ENCODE measurements around the gene ZNF451. TPM values are rescaled to one million over a fixed set of nuclear protein-coding genes. Genes with fewer than 3 reads are reported as not detected.

Gene ZNF451
- total RNA-seq, 1 experiment from 2014 or later, result 34.5 TPM

- no peak overlapping the region for H3K27ac ChIP-seq (ENCODE audit: low read length)
- no peaks in the 10 kb centered on the region for H3K27me3 ChIP-seq (ENCODE audit: low read length)
- no peak overlapping the region for H2AFZ ChIP-seq (ENCODE audit: low read length)
- no peak for DNase-seq
- H3K9me3 ChIP-seq (ENCODE audit: low read length), result no peaks in the 10 kb centered on the region
- H3K79me2 ChIP-seq (ENCODE audit: low read length), result no peaks in the 10 kb centered on the region
- peaks cover 4% of the 10 kb centered on the region; the same call in 1 of the 2 replicates for H3K4me1 ChIP-seq (ENCODE audit: insufficient read depth, low read length)
- no peak overlapping the region for H3K4me3 ChIP-seq (ENCODE audit: low read length)
- no peaks in the 10 kb centered on the region for H4K20me1 ChIP-seq (ENCODE audit: low read length)
- no peaks in the 10 kb centered on the region for H3K9me2 ChIP-seq (replicated peaks; ENCODE audit: low read length)
- no peak for TF ChIP-seq EZH2 (IDR thresholded peaks at IDR 0.05; ENCODE audit: low read length, unreplicated experiment)
- no peak for TF ChIP-seq CTCF (conservative IDR thresholded peaks at IDR 0.05; ENCODE audit: low read depth, low read length)
- no peak for TF ChIP-seq EZH2phosphoT487 (IDR thresholded peaks at IDR 0.05; ENCODE audit: borderline replicate concordance, low read length)
- intact Hi-C loops (cut with micrococcal nuclease), result no loop called here
- no TSS peak for BruUV-seq (replicated peaks)
- H3K4me2 ChIP-seq (ENCODE audit: low read length), result no peak overlapping the region
- ATAC-seq, result no peak
- no peaks in the 10 kb centered on the region for H3F3A ChIP-seq (ENCODE audit: low read length, unreplicated experiment)
- peaks cover 25% of the 10 kb centered on the region for H3K36me3 ChIP-seq (ENCODE audit: low read depth, low read length)
- ChIA-PET POLR2A (ENCODE audit: unreplicated experiment) (interaction anchor here (0.5 kb wide), 1 partner anchor 44 kb away, joined by 4 read pairs; no protein-coding TSS in a partner anchor), CTCF (no interaction called here)
- H3K9ac ChIP-seq (ENCODE audit: low read length), result no peak overlapping the region
These were observed 47.4 kb downstream of the ZNF451 start for GRCh38 chr6:57137350-57137749.

GRCh38 chr6:57138026-57138425 is 48.0 kb downstream of the ZNF451 start:
- CTCF ChIA-PET, result no interaction called here
- intact Hi-C loops (cut with micrococcal nuclease), result no loop called here

More at GRCh38 chr6:57138026-57138425, 48.0 kb downstream of the ZNF451 start:
- H3K4me2 ChIP-seq (ENCODE audit: low read length), result no peak overlapping the region
- TF ChIP-seq EZH2phosphoT487 (IDR thresholded peaks at IDR 0.05; ENCODE audit: borderline replicate concordance, low read length), result no peak
- TF ChIP-seq CTCF (conservative IDR thresholded peaks at IDR 0.05; ENCODE audit: low read depth, low read length), result no peak
- no peak for TF ChIP-seq EZH2 (IDR thresholded peaks at IDR 0.05; ENCODE audit: low read length, unreplicated experiment)
- H3K4me1 ChIP-seq (ENCODE audit: insufficient read depth, low read length), result peaks cover 4% of the 10 kb centered on the region; the same call in 1 of the 2 replicates
- no peak overlapping the region for H3K27ac ChIP-seq (ENCODE audit: low read length)
- POLR2A ChIA-PET (ENCODE audit: unreplicated experiment), result no interaction called here
- H3K79me2 ChIP-seq (ENCODE audit: low read length), result no peaks in the 10 kb centered on the region
- ATAC-seq, result no peak
- H2AFZ ChIP-seq (ENCODE audit: low read length), result no peak overlapping the region
- no peaks in the 10 kb centered on the region for H3K9me3 ChIP-seq (ENCODE audit: low read length)
- no peak for DNase-seq
- no peak overlapping the region for H3K9ac ChIP-seq (ENCODE audit: low read length)
- no TSS peak for BruUV-seq (replicated peaks)
- no peaks in the 10 kb centered on the region for H4K20me1 ChIP-seq (ENCODE audit: low read length)
- H3K4me3 ChIP-seq (ENCODE audit: low read length), result no peak overlapping the region
- no peaks in the 10 kb centered on the region for H3K27me3 ChIP-seq (ENCODE audit: low read length)
- H3K9me2 ChIP-seq (replicated peaks; ENCODE audit: low read length), result no peaks in the 10 kb centered on the region
- H3K36me3 ChIP-seq (ENCODE audit: low read depth, low read length), result peaks cover 27% of the 10 kb centered on the region
- no peaks in the 10 kb centered on the region for H3F3A ChIP-seq (ENCODE audit: low read length, unreplicated experiment)
